Measurements from ENCODE around the gene UFD1.

GRCh38 chr22:19422440-19423301 is 56.3 kb downstream of the UFD1 start:
- TF ChIP-seq POLR2A (IDR thresholded peaks at IDR 0.05) (no peak), CTCF (IDR thresholded peaks at IDR 0.05) (no peak), POLR2AphosphoS5 (IDR thresholded peaks at IDR 0.05) (no peak), EP300 (IDR thresholded peaks at IDR 0.05) (no peak)
